ENCODE measurements around the gene RAD51B.

The RAD51B gene

GRCh38 chr14:68208626-68209317 is 389.2 kb downstream of the RAD51B start:
- ChIA-PET POLR2A (ENCODE audit: low non-redundant PET) (no interaction called here), CTCF (no interaction called here)
- H3K27ac ChIP-seq = no peak overlapping the region
- DNase-seq (ENCODE audit: low spot score) = no peak
- TF ChIP-seq CTCF (conservative IDR thresholded peaks at IDR 0.05; ENCODE audit: low read depth) = no peak

- POLR2A ChIA-PET (ENCODE audit: low non-redundant PET) = no interaction called here
- CTCF ChIA-PET = no interaction called here
Measured at GRCh38 chr14:68210729-68211299, 391.2 kb downstream of the RAD51B start.

GRCh38 chr14:68211421-68211820 is 391.8 kb downstream of the RAD51B start:
- TF ChIP-seq CTCF (conservative IDR thresholded peaks at IDR 0.05; ENCODE audit: low read depth) = no peak
- POLR2A ChIA-PET (ENCODE audit: low non-redundant PET) = no interaction called here
- CTCF ChIA-PET = no interaction called here
- no peak overlapping the region for H3K27ac ChIP-seq
- no peak for DNase-seq (ENCODE audit: low spot score)

More at GRCh38 chr14:68210729-68211299, 391.2 kb downstream of the RAD51B start:
- no peak for TF ChIP-seq CTCF (conservative IDR thresholded peaks at IDR 0.05; ENCODE audit: low read depth)
- DNase-seq (ENCODE audit: low spot score) = peak; percentile 36
- no peak overlapping the region for H3K27ac ChIP-seq

- ChIA-PET CTCF (no interaction called here), POLR2A (ENCODE audit: low non-redundant PET) (no interaction called here)
- no peak for DNase-seq (ENCODE audit: low spot score)
- no peak for TF ChIP-seq CTCF (conservative IDR thresholded peaks at IDR 0.05; ENCODE audit: low read depth)
- H3K27ac ChIP-seq = no peak overlapping the region
Measured at GRCh38 chr14:68211886-68212285, 392.3 kb downstream of the RAD51B start.

GRCh38 chr14:68212361-68212760 is 392.8 kb downstream of the RAD51B start:
- no peak for TF ChIP-seq CTCF (conservative IDR thresholded peaks at IDR 0.05; ENCODE audit: low read depth)
- ChIA-PET POLR2A (ENCODE audit: low non-redundant PET) (no interaction called here), CTCF (interaction anchor here (0.7 kb wide), 1 partner anchor 33 kb away, joined by 5 read pairs; no protein-coding TSS in a partner anchor)
- no peak overlapping the region for H3K27ac ChIP-seq
- DNase-seq (ENCODE audit: low spot score) = no peak

- no peak for TF ChIP-seq CTCF (conservative IDR thresholded peaks at IDR 0.05; ENCODE audit: low read depth)
- ChIA-PET POLR2A (ENCODE audit: low non-redundant PET) (no interaction called here), CTCF (no interaction called here)
- no peak overlapping the region for H3K27ac ChIP-seq
- no peak for DNase-seq (ENCODE audit: low spot score)
Measured at GRCh38 chr14:68214431-68214830, 394.9 kb downstream of the RAD51B start.

Data from RWPE1 (cell line).